Activated CD8-positive, alpha-beta T cell treated with anti-CD3 and anti-CD28 coated beads, Interleukin-2, amount 10 ng/mL, durations not matched to agents 7 days and 5 days (primary cell): Measurements from ENCODE around the gene ERBB3. TPM values are rescaled to one million over a fixed set of nuclear protein-coding genes. Genes with fewer than 3 reads are reported as not detected.
A peak's percentile ranks its signal among the peaks of the same experiment; 100 is the strongest.

Experiments
- ATAC-seq: fragments of 150-1000 bp; cut with Tn5 transposase; one replicate; pipeline ENCODE4 v1.10.0; 2021; ENCODE audit warnings: moderate library complexity
- CTCF ChIA-PET: fragments of 350-600 bp; sonication (Branson Sonifier 250); formaldehyde crosslinking; loops from one replicate; lab custom pipeline; 2021; ENCODE audit warnings: antibody characterized with exemption; lab: Charles Lee
- POLR2A ChIA-PET: fragments of 350-600 bp; sonication (Branson Sonifier 250); formaldehyde crosslinking; loops from one replicate; lab custom pipeline; 2021; ENCODE audit warnings: antibody characterized with exemption; lab: Charles Lee
- DNase-seq: peaks from one replicate; pipeline ENCODE4 v3.0.0-alpha.2; 2020
- H3K27ac Mint-ChIP-seq: one replicate; pipeline ENCODE4 v1.8.0; 2021; ENCODE audit warnings: mild to moderate bottlenecking, mixed read lengths
- H3K27me3 Mint-ChIP-seq: one replicate; pipeline ENCODE4 v1.8.0; 2021; ENCODE audit warnings: low read depth, mixed read lengths
- H3K36me3 Mint-ChIP-seq: one replicate; pipeline ENCODE4 v1.8.0; 2021; ENCODE audit warnings: low read depth, mixed read lengths
- H3K4me1 Mint-ChIP-seq: one replicate; pipeline ENCODE4 v1.8.0; 2021; ENCODE audit warnings: low read depth, mixed read lengths
- H3K4me3 Mint-ChIP-seq: one replicate; pipeline ENCODE4 v1.8.0; 2021; ENCODE audit warnings: mild to moderate bottlenecking, mixed read lengths
- H3K9me3 Mint-ChIP-seq: one replicate; pipeline ENCODE4 v1.8.0; 2022; ENCODE audit warnings: mixed read lengths; ENCODE audit not compliant: insufficient read depth
- total RNA-seq, 2 experiments: library from RNA; stranded (reverse); gene quantifications; one replicate each; pipeline ENCODE4 v1.2.3, GENCODE V29; 2021

Gene ERBB3
- total RNA-seq, 2 experiments from 2014 or later = 5.4 to 5.9 TPM

- Mint-ChIP-seq H3K9me3 (no peaks in the 10 kb centered on the region), H3K4me3 (peak within 1 kb of the TSS; percentile 92), H3K27me3 (no peaks in the 10 kb centered on the region), H3K4me1 (peaks cover 57% of the 10 kb centered on the region), H3K36me3 (peaks cover 20% of the 10 kb centered on the region), H3K27ac (peak within 1 kb of the TSS; percentile 99)
- POLR2A ChIA-PET = interaction anchor here (0.7 to 1.7 kb wide), 16 partner anchors 9 to 476 kb away, joined by 3 to 23 read pairs (median 6); partner anchors contain the start of genes CS, ESYT1, PA2G4 and SMARCC2
- CTCF ChIA-PET = interaction anchor here (0.6 to 1.5 kb wide), 13 partner anchors 10 to 327 kb away, joined by 3 to 33 read pairs (median 4); partner anchors contain the start of genes ESYT1, RNF41, SMARCC2 and TIMELESS
- DNase-seq = peak; percentile 97
- ATAC-seq = peak; percentile 91
Observed at GRCh38 chr12:56152132-56152755, 72.3 kb downstream of the ERBB3 start, which contains the start of gene MYL6B. Gene MYL6B, plus strand, starts transcription at chr12:56152587. Its CDS starts 1,332 bp downstream, at chr12:56153919.

Other genes starting within 250 kb of the ERBB3 start
- not detected for gene MMP19, start 237.2 kb upstream of the ERBB3 start, total RNA-seq
- 10 to 100 TPM; 51.6 to 52.2 TPM for gene PYM1, start 152.3 kb upstream of the ERBB3 start, total RNA-seq
- 100 to 1,000 TPM; 541 to 575 TPM for gene DGKA, start 149.0 kb upstream of the ERBB3 start, total RNA-seq
- under 1 TPM; 0.10 to 0.55 TPM for gene PMEL, start 114.1 kb upstream of the ERBB3 start, total RNA-seq
- gene CDK2, start 113.3 kb upstream of the ERBB3 start, total RNA-seq = 100 to 1,000 TPM; 128 to 130 TPM
- 10 to 100 TPM; 51.9 to 52.9 TPM for gene RAB5B, start 106.1 kb upstream of the ERBB3 start, total RNA-seq
- gene SUOX, start 82.9 kb upstream of the ERBB3 start, total RNA-seq = 1 to 10 TPM; 5.8 to 6.8 TPM
- gene IKZF4, start 59.1 kb upstream of the ERBB3 start, total RNA-seq = 10 to 100 TPM; 19.9 to 20.7 TPM
- 10 to 100 TPM; 25.2 to 27.2 TPM for gene RPS26, start 38.2 kb upstream of the ERBB3 start, total RNA-seq
- 100 to 1,000 TPM; 316 to 323 TPM for gene PA2G4, start 24.4 kb downstream of the ERBB3 start, total RNA-seq
- gene RPL41, start 36.5 kb downstream of the ERBB3 start, total RNA-seq = 1,000 to 10,000 TPM; 3,845 to 4,046 TPM
- 10 to 100 TPM in 1 of 2 experiments, 1 to 10 TPM in 1; 9.1 to 10.6 TPM for gene ZC3H10, start 38.1 kb downstream of the ERBB3 start, total RNA-seq
- 100 to 1,000 TPM; 317 to 333 TPM for gene ESYT1, start 48.1 kb downstream of the ERBB3 start, total RNA-seq
- 10 to 100 TPM; 60.0 to 60.7 TPM for gene MYL6B, start 72.4 kb downstream of the ERBB3 start, total RNA-seq
- 1,000 to 10,000 TPM; 1,527 to 1,542 TPM for gene MYL6, start 78.2 kb downstream of the ERBB3 start, total RNA-seq
- gene SMARCC2, start 109.3 kb downstream of the ERBB3 start, total RNA-seq = 100 to 1,000 TPM; 144 to 154 TPM
- 10 to 100 TPM; 27.9 to 32.9 TPM for gene RNF41, start 141.8 kb downstream of the ERBB3 start, total RNA-seq
- gene NABP2, start 144.2 kb downstream of the ERBB3 start, total RNA-seq = 10 to 100 TPM; 64.3 to 69.5 TPM
- under 1 TPM in 1 of 2 experiments, not detected in 1; 0.52 TPM for gene SLC39A5, start 149.9 kb downstream of the ERBB3 start, total RNA-seq
- 10 to 100 TPM; 54.5 to 55.0 TPM for gene ANKRD52, start 178.2 kb downstream of the ERBB3 start, total RNA-seq
- 10 to 100 TPM; 19.6 to 19.7 TPM for gene COQ10A, start 186.8 kb downstream of the ERBB3 start, total RNA-seq
- 100 to 1,000 TPM; 218 to 228 TPM for gene CS, start 220.2 kb downstream of the ERBB3 start, total RNA-seq
- 100 to 1,000 TPM; 112 to 113 TPM for gene CNPY2, start 235.8 kb downstream of the ERBB3 start, total RNA-seq